ENCODE results near the gene TM4SF18.

TM4SF18 gene

DNA sequence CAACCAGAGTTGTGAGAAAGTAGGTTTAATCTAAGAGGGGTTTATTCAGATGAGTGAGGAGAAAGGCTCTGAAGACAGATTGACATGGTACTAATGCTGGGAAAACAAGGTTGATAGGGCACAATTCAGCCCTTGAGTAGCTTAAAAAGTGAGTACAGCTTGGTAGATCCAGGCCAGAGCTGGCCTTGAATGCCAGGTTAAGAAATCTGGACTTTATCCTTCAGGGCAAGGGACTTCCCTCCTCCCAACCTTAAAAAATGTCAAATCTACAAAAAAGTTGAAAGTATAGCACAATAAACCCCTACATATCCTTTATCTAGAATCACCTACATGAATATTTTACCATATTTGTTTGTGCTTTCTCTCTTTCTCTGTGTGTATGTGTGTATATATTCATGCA lies 7.9 kb downstream of the TM4SF18 start:
- DNase-seq = no peak

DNA sequence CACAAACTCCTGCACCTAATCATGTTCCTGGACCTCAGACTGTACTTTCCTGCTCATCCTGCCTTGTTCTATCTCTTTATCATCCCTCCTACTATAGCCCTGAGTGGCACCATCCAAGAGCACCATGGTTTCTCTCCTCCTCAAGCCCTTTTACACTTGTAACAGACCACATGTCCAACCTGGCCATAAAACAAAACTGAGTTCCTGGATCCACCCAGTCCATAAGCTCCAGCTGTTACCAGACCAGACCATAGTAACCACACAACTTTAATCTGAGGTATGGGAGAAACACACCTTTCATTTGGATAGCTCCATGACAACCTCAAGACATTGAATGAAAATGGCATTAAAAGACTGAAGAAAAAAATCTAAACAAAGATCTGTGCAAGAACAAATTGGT lies 9.1 kb downstream of the TM4SF18 start:
- no peak for DNase-seq

DNA sequence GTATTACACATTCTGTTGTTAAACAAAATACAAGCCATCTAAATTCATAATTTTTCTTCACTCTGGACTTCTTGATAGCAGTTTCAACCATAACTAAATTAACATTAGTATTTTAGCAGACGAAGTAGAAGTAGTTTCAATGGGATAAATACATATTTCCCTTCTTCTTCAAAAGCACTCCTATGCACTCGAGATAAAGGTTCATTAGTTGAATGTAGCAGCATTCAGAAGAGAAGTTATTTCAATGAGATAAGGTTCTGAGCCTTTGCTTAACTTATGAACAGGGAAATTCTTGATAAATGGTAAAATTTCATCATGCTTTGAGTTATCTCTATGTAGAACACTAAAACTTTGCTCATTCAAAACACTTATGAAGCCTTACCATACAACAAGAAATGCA lies 11.8 kb downstream of the TM4SF18 start:
- DNase-seq = no peak

DNA sequence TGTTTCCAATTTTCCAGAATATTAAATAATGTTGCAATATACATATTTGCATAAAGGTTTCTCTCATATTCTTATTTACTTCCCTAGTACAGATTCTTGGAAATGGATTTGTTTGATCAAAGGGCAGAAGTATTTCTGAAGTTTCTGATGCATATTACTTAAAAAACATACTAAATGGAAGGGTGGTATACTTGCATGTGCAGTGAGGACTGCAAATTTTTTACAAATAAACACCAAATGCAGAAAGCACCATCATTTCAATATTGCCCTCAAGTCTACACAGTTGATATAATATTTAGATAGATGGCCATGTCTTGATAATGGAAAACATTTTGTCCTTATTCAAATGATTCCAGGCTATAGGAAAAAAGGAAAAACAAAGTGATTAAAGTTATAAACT lies 12.3 kb downstream of the TM4SF18 start:
- no peak for DNase-seq

DNA sequence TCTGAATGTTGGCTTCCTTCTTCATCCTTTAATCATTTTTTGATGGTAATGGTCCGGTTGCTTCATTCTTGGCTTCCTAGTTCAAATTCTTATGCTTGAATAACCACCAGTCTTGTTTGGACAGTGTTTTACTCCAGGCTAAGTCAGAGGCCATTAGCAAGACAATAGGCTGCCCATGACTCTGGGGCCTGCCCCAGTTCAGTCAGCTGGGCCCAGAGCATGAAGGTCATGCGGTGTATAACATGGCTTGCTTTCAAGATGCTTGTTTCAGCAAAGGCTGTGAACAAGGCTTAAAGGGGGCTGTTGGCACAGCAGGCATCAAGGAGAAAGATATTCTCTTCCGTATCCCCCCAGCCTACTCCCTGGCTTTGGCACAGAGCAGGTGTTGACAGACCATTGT lies 13.7 kb downstream of the TM4SF18 start:
- no peak for DNase-seq

DNA sequence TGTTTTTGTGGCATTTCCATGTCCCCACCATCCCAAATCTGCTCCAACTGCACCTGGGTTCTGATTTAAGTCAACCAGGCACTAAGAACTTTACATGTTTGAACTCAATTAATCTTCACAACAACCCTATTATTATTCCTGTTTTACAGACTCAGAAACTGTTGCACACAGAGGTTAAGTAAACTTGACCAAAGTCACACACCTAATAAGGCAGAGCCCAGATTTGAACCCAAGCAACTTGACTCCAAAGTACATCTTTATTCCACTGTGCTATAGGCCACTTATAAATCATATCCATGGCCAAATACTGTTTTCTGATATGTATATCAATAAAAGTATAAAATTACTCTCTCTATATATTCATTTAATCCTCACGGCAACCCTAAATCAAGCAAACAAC lies 16.4 kb downstream of the TM4SF18 start:
- DNase-seq = no peak

DNA sequence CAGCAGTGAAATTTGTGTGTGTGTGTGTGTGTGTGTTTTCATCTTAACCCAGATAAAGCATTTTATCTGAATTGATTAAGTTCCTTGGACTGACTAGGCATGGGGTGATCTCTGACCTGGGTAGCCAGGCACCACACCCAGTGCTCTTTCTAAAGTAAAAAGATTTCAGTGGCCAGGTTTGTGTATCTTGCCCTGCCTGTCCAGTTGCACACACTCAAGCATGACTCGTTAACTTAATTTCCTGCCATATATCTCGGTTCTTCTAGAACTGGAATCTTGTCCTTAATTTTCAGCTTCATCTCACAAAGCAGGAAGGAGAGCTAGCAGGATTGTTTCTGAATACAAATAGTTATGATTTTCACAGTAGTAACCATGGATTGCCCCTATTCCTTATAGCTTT lies 17.0 kb downstream of the TM4SF18 start:
- DNase-seq = no peak

DNA sequence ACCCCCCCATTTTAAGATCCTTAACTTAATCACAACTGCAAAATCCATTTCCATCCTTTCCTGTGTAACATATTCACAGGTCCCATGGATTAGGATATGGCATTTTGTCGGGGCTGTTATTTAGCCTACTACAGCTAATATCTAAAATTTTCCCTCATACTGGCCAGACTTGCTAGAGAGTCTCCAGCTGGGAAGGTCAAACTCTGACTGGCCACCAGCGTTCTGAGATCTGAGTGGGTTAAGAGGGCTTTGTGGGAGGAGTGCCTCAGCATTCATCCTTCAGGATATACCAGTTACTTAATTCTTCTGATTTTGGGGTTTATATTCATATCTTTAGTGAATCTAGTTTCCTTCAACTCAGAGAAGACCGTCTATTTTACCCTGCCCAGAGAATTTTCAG lies 17.7 kb downstream of the TM4SF18 start:
- DNase-seq = no peak

DNA sequence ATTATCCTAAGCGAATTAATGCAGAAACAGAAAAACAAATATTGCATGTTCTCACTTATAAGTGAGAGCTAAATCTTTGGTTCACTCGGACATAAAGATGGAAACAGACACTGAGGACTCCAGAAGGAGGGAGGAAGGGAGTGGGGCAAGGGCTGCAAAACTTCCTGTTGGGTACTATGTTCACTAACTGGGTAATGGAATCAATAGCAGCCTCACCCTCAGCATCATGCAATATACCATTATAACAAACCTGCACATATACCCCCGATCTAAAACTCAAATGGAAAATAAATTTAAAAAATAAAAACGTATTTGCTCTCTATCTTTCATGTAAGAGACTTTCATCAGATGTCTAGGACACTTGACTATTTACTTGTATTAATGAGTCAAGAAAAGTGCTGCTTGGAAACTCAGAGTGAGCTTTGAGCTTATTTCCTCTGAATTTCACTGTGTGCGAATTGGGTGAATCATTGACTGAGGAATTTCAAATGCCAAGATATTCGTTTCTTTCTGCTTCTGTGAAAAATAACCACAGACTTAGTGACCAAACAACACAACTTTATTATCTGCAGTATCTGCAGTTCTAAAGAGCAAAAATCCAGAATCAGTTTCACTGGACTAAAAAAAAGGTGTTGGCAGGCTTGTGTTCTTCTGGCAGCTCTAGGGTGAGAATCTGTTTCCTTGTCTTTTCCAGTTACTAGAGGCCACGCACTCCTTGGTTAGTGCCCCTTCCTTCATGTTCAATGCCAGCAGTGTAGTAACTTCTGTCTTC lies 18.4 kb downstream of the TM4SF18 start:
- no peak for DNase-seq

DNA sequence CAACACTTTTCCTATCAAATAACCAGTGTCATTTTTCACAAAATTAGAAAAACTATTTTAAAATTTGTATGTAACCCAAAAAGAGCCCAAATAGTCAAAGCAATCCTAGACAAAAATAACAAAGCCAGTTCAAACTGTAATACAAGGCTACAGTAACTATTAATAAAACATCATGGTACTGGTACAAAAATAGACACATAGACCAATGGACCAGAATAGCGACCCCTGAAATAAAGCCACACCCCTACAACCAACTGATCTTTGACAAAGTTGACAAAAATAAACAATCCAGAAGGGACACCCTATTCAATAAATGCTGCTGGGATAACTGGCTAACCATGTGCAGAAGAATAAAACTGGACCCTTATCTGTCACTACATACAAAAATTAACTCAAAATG lies 19.9 kb downstream of the TM4SF18 start:
- no peak for DNase-seq

DNA sequence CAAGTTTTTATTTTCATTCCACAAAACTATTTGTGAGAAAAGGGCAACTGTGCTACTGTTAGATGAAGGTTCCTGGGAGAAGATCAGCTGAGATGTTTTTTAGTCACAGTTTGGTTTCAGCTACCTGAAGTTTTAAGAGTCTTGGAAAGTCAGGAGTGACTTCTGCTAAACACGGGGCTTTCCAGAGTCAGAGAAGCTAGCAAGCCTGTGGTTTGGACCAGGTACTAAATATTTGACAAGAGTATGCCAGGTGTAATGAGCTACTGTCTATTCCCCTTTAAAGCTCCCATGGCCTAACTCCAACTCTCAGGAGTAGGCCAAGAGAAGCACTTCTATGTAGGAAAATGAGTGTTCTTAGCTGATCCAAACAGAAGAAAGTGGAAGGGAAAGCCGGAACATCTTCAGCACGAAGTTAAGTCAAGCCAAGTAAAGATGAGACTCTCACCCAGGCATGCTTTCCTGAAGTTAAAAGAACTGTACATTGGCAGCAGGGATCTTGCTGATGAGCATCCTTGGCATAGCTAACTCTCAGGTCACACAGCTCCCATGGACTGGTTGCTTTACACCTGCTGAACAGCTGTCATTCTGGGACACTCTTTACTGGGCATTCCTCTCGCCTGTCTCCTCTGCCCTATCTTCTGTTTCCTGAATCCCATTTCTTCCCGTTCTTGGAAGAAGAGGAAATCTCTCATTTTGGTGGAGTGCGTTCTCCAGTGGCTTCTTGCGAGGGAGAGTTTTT lies 22.5 kb downstream of the TM4SF18 start:
- no peak for DNase-seq

DNA sequence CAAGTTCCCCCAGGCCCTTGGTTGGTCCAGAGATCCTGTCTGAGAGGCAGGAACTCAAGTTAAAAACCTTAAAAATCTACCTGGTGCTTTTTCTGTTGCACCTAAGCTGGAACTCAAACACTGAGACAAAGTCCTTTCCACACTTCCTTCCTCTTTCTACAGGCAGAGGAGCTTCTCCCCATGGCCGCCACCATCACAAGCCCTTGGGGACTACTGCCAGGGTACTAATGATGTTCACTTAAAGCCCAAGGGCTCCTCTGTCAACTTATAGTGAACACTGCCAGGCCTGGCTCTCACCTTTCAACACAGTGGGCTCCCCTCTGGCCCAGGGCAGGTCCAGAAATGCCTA lies 26.0 kb downstream of the TM4SF18 start:
- DNase-seq = no peak

DNA sequence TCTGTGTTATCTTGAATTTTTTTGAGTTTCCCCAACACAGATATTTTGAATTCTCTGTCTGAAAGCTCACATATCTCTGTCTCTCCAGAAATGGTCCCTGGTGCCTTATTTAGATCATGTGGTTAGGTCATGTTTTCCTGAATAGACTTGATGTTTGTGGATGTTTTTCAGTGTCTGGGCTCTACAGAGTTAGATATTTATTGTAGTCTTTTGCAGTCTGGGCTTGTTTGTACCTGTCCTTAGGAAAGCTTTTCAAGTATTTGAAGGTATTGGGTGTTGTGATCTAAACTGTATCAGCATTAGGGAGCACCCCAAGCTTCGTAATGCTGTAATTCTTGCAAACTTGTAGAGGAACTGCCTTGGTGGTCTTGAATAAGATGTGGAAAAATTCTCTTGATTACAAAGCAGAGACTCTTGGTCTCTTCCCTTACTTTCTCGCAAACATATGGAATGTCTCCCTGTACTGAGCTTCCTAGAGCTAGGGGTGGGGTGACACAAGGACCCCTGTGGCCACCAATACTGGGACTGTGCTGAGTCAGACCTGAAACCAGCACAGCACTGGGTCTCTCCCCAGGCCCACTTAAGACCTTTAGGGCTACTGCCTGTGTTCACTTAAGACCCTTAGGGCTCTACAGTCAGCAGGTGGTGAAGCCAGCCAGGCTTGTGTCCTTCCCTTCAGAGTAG lies 26.5 kb downstream of the TM4SF18 start:
- DNase-seq = no peak

DNA sequence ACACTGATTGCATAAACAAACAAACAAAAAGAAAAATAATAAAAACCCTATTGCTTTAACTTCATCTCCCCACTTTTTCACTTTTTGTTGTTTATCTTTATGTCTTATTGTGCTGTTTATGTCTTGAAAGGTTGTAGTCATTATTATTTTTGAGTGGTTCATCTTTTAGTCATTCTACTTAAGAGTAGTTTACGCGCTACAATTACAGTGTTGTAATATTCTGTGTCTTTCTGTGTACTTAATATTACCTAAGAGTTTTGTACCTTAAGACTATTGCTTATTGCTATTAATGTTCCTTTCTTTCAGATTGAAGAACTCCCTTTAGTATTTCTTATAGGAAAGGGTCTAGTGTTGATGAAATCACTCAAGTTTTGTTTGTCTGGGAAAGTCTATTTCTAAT lies 28.1 kb downstream of the TM4SF18 start:
- DNase-seq = no peak

DNA sequence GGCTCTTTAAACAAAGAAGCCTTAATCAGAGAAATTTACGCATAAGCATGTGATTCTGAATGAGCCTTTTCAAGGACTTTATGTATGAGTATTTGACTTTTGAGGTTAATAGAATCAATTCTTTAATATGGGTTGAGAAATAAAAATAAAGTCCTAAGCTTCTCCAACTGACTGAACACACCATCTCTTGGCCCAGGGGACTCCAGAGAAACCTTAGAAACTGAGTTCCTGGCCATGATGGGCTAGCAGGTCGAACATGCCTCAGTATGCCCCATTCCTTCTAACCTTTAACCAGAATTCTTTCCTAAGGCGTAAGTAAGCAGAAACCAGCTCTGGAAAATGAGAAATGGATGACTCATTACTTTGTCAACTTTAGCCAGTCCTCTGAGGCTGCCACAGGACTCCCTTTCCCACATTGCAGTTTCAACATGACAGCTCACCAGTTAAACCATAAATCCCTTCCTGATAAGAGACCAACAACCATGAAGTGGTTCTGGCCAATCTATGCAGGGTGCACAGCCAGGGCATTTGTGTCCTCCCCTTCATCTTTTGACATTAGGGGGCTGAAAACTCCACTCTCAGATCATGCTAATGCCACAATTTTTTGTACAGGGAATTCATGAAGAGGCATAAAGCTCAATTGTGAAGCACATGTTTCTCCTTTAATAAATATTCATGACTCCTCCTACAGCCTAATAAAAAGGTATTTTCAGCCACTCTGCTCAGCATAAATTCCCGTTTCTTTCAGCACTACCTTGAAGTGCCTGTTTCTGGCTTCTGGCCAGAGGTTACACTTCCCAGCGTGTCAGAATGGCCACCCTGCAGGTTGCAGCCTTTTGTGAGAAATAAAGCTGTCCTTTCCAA lies 33.3 kb downstream of the TM4SF18 start:
- DNase-seq = no peak

DNA sequence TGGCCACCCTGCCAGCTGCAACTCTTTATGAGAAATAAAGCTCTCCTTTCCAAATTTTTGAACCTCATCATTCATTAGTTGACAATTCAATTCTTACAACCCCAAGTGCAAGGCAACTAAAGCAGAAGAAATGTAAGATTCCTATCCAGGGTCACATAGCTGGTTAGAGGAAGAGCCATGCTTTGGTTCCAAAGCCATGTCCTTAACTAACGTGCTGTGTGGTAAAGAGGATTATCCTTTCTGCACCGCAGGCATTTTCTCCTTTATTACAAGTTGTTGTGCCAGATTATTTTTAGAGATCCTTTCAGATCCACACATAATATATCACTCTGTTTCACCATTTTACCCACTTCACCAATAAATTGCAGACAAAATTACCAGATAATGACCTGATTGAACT lies 36.5 kb downstream of the TM4SF18 start:
- DNase-seq = no peak

DNA sequence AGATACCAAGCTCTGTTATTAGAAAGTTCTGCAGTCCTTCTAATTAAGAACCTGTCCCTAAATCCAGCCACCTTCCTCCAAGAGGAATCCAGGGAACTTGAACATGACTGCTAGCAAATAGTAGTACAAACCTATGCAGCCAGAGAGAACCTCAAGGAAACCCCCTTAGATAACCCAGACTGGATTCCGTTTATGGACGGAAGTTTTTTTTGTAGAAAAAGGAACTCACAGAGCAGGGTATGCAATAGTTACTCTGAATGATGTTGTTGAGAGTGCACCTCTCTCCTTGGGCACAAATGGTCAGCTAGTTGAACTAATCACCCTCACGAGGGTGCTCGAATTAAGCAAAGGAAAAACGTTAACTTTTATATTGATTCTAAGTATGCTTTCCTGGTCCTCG lies 40.8 kb downstream of the TM4SF18 start:
- no peak for DNase-seq

DNA sequence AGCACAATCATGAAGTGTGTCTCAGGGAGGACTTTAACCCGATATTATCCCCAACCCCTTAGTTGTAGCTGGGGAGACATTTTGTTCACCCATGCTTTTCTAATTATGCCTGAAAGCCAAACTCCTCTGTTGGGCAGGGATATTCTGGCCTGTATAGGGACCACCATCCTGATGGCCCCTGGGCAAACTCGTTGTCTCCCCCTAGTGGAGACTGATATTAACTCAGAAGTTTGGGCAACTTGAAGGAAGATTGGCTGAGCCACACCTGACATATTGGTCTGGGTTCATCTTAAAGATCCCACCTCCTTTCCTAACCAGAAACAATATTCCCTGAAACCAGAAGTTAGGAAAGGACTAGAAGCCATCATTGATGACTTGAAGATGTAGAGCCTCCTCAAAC lies 42.3 kb downstream of the TM4SF18 start:
- no peak for DNase-seq

DNA sequence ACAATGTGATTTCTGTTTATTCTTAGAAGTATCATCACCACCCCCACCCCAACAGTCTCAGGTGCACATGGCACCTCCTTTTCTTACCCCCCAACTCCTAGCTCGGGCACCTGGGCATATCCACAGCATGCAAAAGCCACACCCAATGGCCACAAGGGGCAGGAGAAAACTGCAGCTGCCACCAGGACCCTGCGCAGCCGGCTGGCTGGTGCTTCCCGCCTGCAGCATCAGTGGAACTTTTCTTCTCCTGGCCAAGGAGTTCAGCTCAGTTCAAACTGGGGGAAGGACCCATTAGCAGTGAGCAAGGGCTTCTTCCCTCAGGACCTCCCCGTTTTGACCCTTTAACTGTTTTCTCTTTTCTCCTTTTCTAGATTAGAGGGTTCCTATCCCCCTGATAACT lies 44.8 kb downstream of the TM4SF18 start:
- no peak for DNase-seq

DNA sequence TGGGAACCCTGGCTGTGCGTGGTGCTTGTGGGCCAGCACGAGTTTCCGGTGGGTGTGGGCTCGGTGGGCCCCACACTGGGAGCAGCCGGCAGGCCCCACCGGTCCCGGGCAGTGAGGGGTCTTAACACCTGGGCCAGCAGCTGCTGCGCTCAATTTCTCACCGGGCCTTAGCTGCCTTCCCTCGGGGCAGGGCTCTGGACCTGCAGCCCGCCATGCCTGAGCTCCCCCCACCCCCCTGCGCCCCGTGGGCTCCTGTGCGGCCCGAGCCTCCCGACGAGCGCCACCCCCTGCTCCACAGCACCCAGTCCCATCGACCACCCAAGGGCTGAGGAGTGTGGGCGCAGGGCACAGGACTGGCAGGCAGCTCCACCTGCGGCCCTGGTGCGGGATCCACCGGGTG lies 49.4 kb downstream of the TM4SF18 start:
- DNase-seq = no peak

DNA sequence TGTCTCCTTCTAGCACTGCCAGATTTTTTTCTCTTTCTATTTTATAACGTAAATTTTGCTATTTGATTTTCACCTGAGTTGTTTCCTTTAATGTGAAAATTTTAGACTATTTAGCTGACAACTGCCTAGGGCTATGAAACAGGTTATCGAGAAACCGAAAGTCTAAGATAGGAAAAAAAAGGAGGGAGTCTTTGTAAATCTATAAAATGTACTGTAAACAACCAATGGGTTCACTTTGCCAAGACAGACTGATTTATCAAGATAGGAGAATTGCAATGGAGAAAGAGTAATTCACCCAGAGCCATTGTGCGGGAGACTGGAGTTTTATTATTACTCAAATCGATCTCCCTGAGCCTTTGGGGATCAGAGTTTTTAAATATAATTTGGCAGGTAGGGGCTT lies 50.0 kb downstream of the TM4SF18 start:
- DNase-seq = no peak

DNA sequence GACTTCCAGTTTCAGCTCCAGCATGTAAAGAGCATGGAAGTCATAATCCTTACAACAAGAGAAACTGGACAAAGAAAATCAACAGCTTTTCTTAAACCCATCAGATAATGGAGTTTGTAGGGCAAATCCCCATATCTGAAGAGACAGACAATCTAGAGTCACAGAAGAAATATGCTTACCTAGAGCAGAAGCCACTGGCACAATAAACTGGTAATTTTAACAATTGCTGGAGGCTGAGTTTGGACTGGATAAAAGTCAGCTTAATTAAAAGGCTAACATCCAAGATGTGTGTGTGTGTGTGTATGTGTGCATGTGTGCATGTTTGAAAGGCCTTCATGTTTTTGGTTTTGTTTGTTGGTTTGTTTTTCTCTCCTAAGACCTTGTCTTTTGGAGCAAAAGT lies 50.6 kb downstream of the TM4SF18 start:
- DNase-seq = no peak

DNA sequence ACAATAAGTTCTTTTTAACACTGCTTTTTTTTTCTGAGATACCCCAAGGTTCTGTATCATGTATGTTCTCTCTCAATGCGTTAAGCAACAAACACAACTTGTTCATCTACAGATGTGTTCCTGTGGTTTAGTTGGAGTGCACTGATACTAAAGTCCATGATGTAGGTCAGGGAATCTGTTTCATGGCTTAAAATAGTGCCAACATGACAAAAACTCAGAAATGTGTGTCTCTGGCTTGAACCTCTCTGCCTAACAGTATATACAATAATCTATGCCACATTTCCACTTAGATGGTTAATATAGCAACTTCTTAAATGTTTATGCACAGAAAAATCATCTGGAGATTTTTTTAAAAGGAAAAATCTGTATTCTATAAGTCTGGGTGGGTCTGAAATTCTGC lies 51.1 kb downstream of the TM4SF18 start:
- DNase-seq = no peak
